ENCODE results near the gene CCDC9B. TPM values are rescaled to one million over a fixed set of nuclear protein-coding genes. Genes with fewer than 3 reads are reported as not detected.

The CCDC9B gene
- total RNA-seq, 1 donor, result 23.9 TPM

GRCh38 chr15:40379853-40380252 is 39.1 kb upstream of the CCDC9B start:
- no peak for TF ChIP-seq CTCF (IDR thresholded peaks at IDR 0.05; ENCODE audit: extremely low read depth, low read depth, low read length)
- Histone ChIP-seq H3K4me2 (ENCODE audit: insufficient read depth, low read length) (peak overlapping the region; percentile 66), H3K36me3 (ENCODE audit: insufficient read depth, low read length) (no peaks in the 10 kb centered on the region), H3K79me2 (ENCODE audit: insufficient read depth, low read length) (peaks cover 21% of the 10 kb centered on the region), H3K4me3 (ENCODE audit: insufficient read depth, low read length) (no peak overlapping the region), H3K4me1 (ENCODE audit: insufficient read depth, low read length) (peaks cover 25% of the 10 kb centered on the region), H4K20me1 (ENCODE audit: insufficient read depth, low read length) (no peaks in the 10 kb centered on the region), H3K27me3 (ENCODE audit: insufficient read depth, low read length) (no peaks in the 10 kb centered on the region), H3K9me3 (ENCODE audit: low read depth, low read length) (no peaks in the 10 kb centered on the region), H3K27ac (ENCODE audit: low read depth, low read length) (peak overlapping the region; percentile 71), H2AFZ (ENCODE audit: low read length) (peak overlapping the region; percentile 27)
- peak; percentile 98 for DNase-seq (ENCODE audit: insufficient read length, low spot score, missing footprints)

GRCh38 chr15:40379374-40379773 is 38.6 kb upstream of the CCDC9B start:
- TF ChIP-seq CTCF (IDR thresholded peaks at IDR 0.05; ENCODE audit: extremely low read depth, low read depth, low read length), result no peak
- peak overlapping the region; percentile 43 for H3K27ac ChIP-seq (ENCODE audit: low read depth, low read length)
- no peaks in the 10 kb centered on the region for H3K9me3 ChIP-seq (ENCODE audit: low read depth, low read length)
- H3K79me2 ChIP-seq (ENCODE audit: insufficient read depth, low read length), result peaks cover 16% of the 10 kb centered on the region
- DNase-seq (ENCODE audit: insufficient read length, low spot score, missing footprints), result no peak
- H3K36me3 ChIP-seq (ENCODE audit: insufficient read depth, low read length), result no peaks in the 10 kb centered on the region
- peaks cover 20% of the 10 kb centered on the region for H3K4me1 ChIP-seq (ENCODE audit: insufficient read depth, low read length)
- no peak overlapping the region for H2AFZ ChIP-seq (ENCODE audit: low read length)
- no peaks in the 10 kb centered on the region for H4K20me1 ChIP-seq (ENCODE audit: insufficient read depth, low read length)
- no peak overlapping the region for H3K4me3 ChIP-seq (ENCODE audit: insufficient read depth, low read length)
- H3K27me3 ChIP-seq (ENCODE audit: insufficient read depth, low read length), result no peaks in the 10 kb centered on the region
- H3K4me2 ChIP-seq (ENCODE audit: insufficient read depth, low read length), result peak overlapping the region; percentile 66

GRCh38 chr15:40377606-40378005 is 36.9 kb upstream of the CCDC9B start:
- DNase-seq (ENCODE audit: insufficient read length, low spot score, missing footprints), result no peak
- Histone ChIP-seq H2AFZ (ENCODE audit: low read length) (peak overlapping the region; percentile 2), H3K4me3 (ENCODE audit: insufficient read depth, low read length) (no peak overlapping the region), H3K27ac (ENCODE audit: low read depth, low read length) (no peak overlapping the region), H3K9me3 (ENCODE audit: low read depth, low read length) (no peaks in the 10 kb centered on the region), H3K4me1 (ENCODE audit: insufficient read depth, low read length) (peaks cover 20% of the 10 kb centered on the region), H3K79me2 (ENCODE audit: insufficient read depth, low read length) (no peaks in the 10 kb centered on the region), H4K20me1 (ENCODE audit: insufficient read depth, low read length) (no peaks in the 10 kb centered on the region), H3K27me3 (ENCODE audit: insufficient read depth, low read length) (no peaks in the 10 kb centered on the region), H3K36me3 (ENCODE audit: insufficient read depth, low read length) (no peaks in the 10 kb centered on the region), H3K4me2 (ENCODE audit: insufficient read depth, low read length) (no peak overlapping the region)
- no peak for TF ChIP-seq CTCF (IDR thresholded peaks at IDR 0.05; ENCODE audit: extremely low read depth, low read depth, low read length)

GRCh38 chr15:40372981-40373380 is 32.2 kb upstream of the CCDC9B start:
- no peak overlapping the region for H3K27ac ChIP-seq (ENCODE audit: low read depth, low read length)
- no peaks in the 10 kb centered on the region for H4K20me1 ChIP-seq (ENCODE audit: insufficient read depth, low read length)
- no peak for TF ChIP-seq CTCF (IDR thresholded peaks at IDR 0.05; ENCODE audit: extremely low read depth, low read depth, low read length)
- no peaks in the 10 kb centered on the region for H3K27me3 ChIP-seq (ENCODE audit: insufficient read depth, low read length)
- H3K4me3 ChIP-seq (ENCODE audit: insufficient read depth, low read length), result no peak overlapping the region
- H3K4me1 ChIP-seq (ENCODE audit: insufficient read depth, low read length), result peaks cover 14% of the 10 kb centered on the region
- H3K36me3 ChIP-seq (ENCODE audit: insufficient read depth, low read length), result no peaks in the 10 kb centered on the region
- DNase-seq (ENCODE audit: insufficient read length, low spot score, missing footprints), result peak; percentile 92
- no peak overlapping the region for H3K4me2 ChIP-seq (ENCODE audit: insufficient read depth, low read length)
- no peaks in the 10 kb centered on the region for H3K79me2 ChIP-seq (ENCODE audit: insufficient read depth, low read length)
- no peaks in the 10 kb centered on the region for H3K9me3 ChIP-seq (ENCODE audit: low read depth, low read length)
- peak overlapping the region; percentile 15 for H2AFZ ChIP-seq (ENCODE audit: low read length)

Data from osteoblast (primary cell).